GM19452 (cell line): ENCODE results near the gene CST3.

Experiments
- ATAC-seq: cut with Tn5 transposase; IDR thresholded peaks from one replicate; pipeline ENCODE4 v1.9.1; 2021; ENCODE audit not compliant: unreplicated experiment

CST3 gene

GRCh38 chr20:23605867-23606651, 31.7 kb downstream of the CST3 start, which contains the start of gene CST9:
CST9 (minus strand) TSS chr20:23605917; CDS start chr20:23605864, 53 bp downstream.
- no peak for ATAC-seq

- no peak for ATAC-seq
Measured at GRCh38 chr20:23604306-23604705, 33.4 kb downstream of the CST3 start.

- no peak for ATAC-seq
Measured at GRCh38 chr20:23603321-23603720, 34.4 kb downstream of the CST3 start.

- ATAC-seq: no peak
Measured at GRCh38 chr20:23602699-23603098, 35.1 kb downstream of the CST3 start.

- no peak for ATAC-seq
Measured at GRCh38 chr20:23602241-23602640, 35.5 kb downstream of the CST3 start.

- no peak for ATAC-seq
Measured at GRCh38 chr20:23601715-23602114, 36.0 kb downstream of the CST3 start.

- no peak for ATAC-seq
Measured at GRCh38 chr20:23598481-23598880, 39.3 kb downstream of the CST3 start.

- ATAC-seq: no peak
Measured at GRCh38 chr20:23596579-23597250, 41.0 kb downstream of the CST3 start.

- ATAC-seq: no peak
Measured at GRCh38 chr20:23595941-23596340, 41.8 kb downstream of the CST3 start.

GRCh38 chr20:23588434-23589403, 49.0 kb downstream of the CST3 start:
- ATAC-seq: no peak

GRCh38 chr20:23587631-23588030, 50.1 kb downstream of the CST3 start:
- no peak for ATAC-seq

GRCh38 chr20:23586735-23587525, 50.8 kb downstream of the CST3 start:
- no peak for ATAC-seq

- ATAC-seq: no peak
Measured at GRCh38 chr20:23585808-23586734, 51.7 kb downstream of the CST3 start.

- ATAC-seq: no peak
Measured at GRCh38 chr20:23585449-23585807, 52.3 kb downstream of the CST3 start.

GRCh38 chr20:23584434-23585199, 53.1 kb downstream of the CST3 start:
- no peak for ATAC-seq
